Trophoblast cell (in vitro differentiated cells and primary cell): ENCODE measurements around the gene AKR1C3.

ENCODE experiments used
- DNase-seq, 2 donors: peaks; one replicate each; pipeline ENCODE4 v3.0.0-alpha.2; 2016
- H2AFZ ChIP-seq: 2 replicates; pipeline ENCODE4 v1.6.1; 2013; ENCODE audit warnings: low read length, moderate library complexity, mild to moderate bottlenecking; ENCODE audit not compliant: insufficient read depth, poor library complexity
- H2AK5ac ChIP-seq: 2 replicates; pipeline ENCODE4 v1.6.1; 2013; ENCODE audit warnings: mild to moderate bottlenecking, low read length
- H2BK120ac ChIP-seq: 2 replicates; pipeline ENCODE4 v1.6.1; 2013; ENCODE audit warnings: low read length, mild to moderate bottlenecking, moderate library complexity; ENCODE audit not compliant: insufficient read depth, poor library complexity
- H2BK12ac ChIP-seq: 2 replicates; pipeline ENCODE4 v1.6.1; 2013; ENCODE audit warnings: mild to moderate bottlenecking, low read length, moderate library complexity
- H2BK5ac ChIP-seq: 2 replicates; pipeline ENCODE4 v1.6.1; 2013; ENCODE audit warnings: low read length, low read depth, moderate library complexity, mild to moderate bottlenecking; ENCODE audit not compliant: poor library complexity
- H3K14ac ChIP-seq: 2 replicates; pipeline ENCODE4 v1.6.1; 2013; ENCODE audit warnings: mild to moderate bottlenecking, low read length
- H3K18ac ChIP-seq: 2 replicates; pipeline ENCODE4 v1.6.1; 2013; ENCODE audit warnings: mild to moderate bottlenecking, low read length
- H3K23ac ChIP-seq: 2 replicates; pipeline ENCODE4 v1.6.1; 2013; ENCODE audit warnings: low read length
- H3K27ac ChIP-seq: 2 replicates; pipeline ENCODE4 v1.5.1; 2013; ENCODE audit warnings: low read depth, mild to moderate bottlenecking, inconsistent platforms, low read length, moderate library complexity
- H3K27me3 ChIP-seq: 2 replicates; pipeline ENCODE4 v1.6.1; 2013; ENCODE audit warnings: inconsistent platforms, mild to moderate bottlenecking, low read length, moderate library complexity; ENCODE audit not compliant: insufficient read depth
- H3K36me3 ChIP-seq, 2 experiments: 1 replicate in 1 of 2; 2 replicates in 1 of 2; pipeline ENCODE4 v1.6.1; 2013; ENCODE audit warnings: low read length in 2 of 2, mild to moderate bottlenecking in 2 of 2, moderate library complexity in 1 of 2; ENCODE audit not compliant: insufficient read depth in 2 of 2, control insufficient read depth in 1 of 2
- H3K4ac ChIP-seq: 2 replicates; pipeline ENCODE4 v1.6.1; 2013; ENCODE audit warnings: low read depth, mild to moderate bottlenecking, low read length, moderate library complexity
- H3K4me1 ChIP-seq, 2 experiments: 1 replicate in 1 of 2; 2 replicates in 1 of 2; pipeline ENCODE4 v1.6.1; 2013; ENCODE audit warnings: low read length in 2 of 2, mild to moderate bottlenecking in 2 of 2, moderate library complexity in 1 of 2; ENCODE audit not compliant: insufficient read depth in 2 of 2, control insufficient read depth in 1 of 2
- H3K4me2 ChIP-seq: 2 replicates; pipeline ENCODE4 v1.6.1; 2013; ENCODE audit warnings: inconsistent platforms, mild to moderate bottlenecking, low read length, moderate library complexity
- H3K4me3 ChIP-seq: 2 replicates; pipeline ENCODE4 v1.5.1; 2013; ENCODE audit warnings: mild to moderate bottlenecking, low read depth, low read length, inconsistent platforms
- H3K79me1 ChIP-seq: one replicate; pipeline ENCODE4 v1.6.1; 2013; ENCODE audit warnings: low read length
- H3K79me2 ChIP-seq: 2 replicates; pipeline ENCODE4 v1.6.1; 2013; ENCODE audit warnings: low read length, mild to moderate bottlenecking; ENCODE audit not compliant: control insufficient read depth, insufficient read depth, poor library complexity
- H3K9ac ChIP-seq: 2 replicates; pipeline ENCODE4 v1.6.1; 2013; ENCODE audit warnings: mild to moderate bottlenecking, low read length
- H3K9me3 ChIP-seq: 2 replicates; pipeline ENCODE4 v1.6.1; 2013; ENCODE audit warnings: low read depth, mild to moderate bottlenecking, control low read depth, inconsistent platforms, low read length; ENCODE audit not compliant: insufficient read depth
- H4K12ac ChIP-seq: 2 replicates; pipeline ENCODE4 v1.6.1; 2013; ENCODE audit warnings: low read depth, mild to moderate bottlenecking, low read length, moderate library complexity
- H4K8ac ChIP-seq: 2 replicates; pipeline ENCODE4 v1.6.1; 2013; ENCODE audit warnings: low read depth, mild to moderate bottlenecking, low read length, moderate library complexity
- H4K91ac ChIP-seq: one replicate; pipeline ENCODE4 v1.6.1; 2013; ENCODE audit warnings: low read depth, mild to moderate bottlenecking, low read length, moderate library complexity
- WGBS: extraction: QIAGEN DNeasy Blood & Tissue Kit; methylation state at CpG from one replicate; pipeline ENCODE4 v1.1.7; 2013; ENCODE audit warnings: missing lambda C conversion rate; ENCODE audit not compliant: insufficient read length, insufficient coverage; ENCODE audit errors: extremely low coverage; 5-methylcytosine and 5-hydroxymethylcytosine counted together

The AKR1C3 gene

GRCh38 chr10:5079306-5079830 lies 14.8 kb upstream of the AKR1C3 start:
- H4K91ac ChIP-seq: no peak overlapping the region
- no peak overlapping the region for H2BK5ac ChIP-seq
- no peak overlapping the region for H3K4ac ChIP-seq
- H3K9ac ChIP-seq: no peak overlapping the region
- no peak overlapping the region for H4K8ac ChIP-seq
- no peak overlapping the region for H2AK5ac ChIP-seq
- H3K4me2 ChIP-seq: no peak overlapping the region
- no peak for DNase-seq
- H3K14ac ChIP-seq: no peak overlapping the region
- no peak overlapping the region for H3K18ac ChIP-seq
- H2BK12ac ChIP-seq: no peak overlapping the region
- no peak overlapping the region for H4K12ac ChIP-seq
- H3K79me1 ChIP-seq: no peaks in the 10 kb centered on the region
- no CpG with 5 or more reads among the region's 2 CpGs for WGBS
- no peaks in the 10 kb centered on the region for H3K36me3 ChIP-seq
- H3K23ac ChIP-seq: no peak overlapping the region
- no peak overlapping the region for H2AFZ ChIP-seq
- H3K4me1 ChIP-seq: no peaks in the 10 kb centered on the region
- no peaks in the 10 kb centered on the region for H3K27me3 ChIP-seq
- no peak overlapping the region for H3K27ac ChIP-seq
- no peak overlapping the region for H2BK120ac ChIP-seq
- no peaks in the 10 kb centered on the region for H3K79me2 ChIP-seq
- no peaks in the 10 kb centered on the region for H3K9me3 ChIP-seq
- H3K4me3 ChIP-seq: no peak overlapping the region

DNA sequence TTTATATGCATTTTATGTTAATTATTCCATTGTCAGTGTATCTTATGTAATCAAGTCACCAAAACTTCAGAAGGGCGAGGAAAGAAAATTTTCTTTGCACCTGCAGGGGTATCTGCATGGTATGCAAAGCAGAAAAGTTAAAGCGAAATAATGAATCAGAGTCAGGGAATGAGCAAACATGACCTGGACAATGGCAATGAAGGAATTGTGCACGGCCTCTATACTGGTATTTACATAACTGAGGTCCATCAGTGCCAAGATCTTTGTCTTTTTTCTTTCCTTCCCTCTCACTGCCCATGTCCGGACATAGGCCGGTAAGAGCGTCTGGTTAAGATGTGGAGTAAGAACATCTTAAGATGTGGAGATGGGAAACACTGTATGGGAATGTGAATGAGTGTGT lies 14.4 kb upstream of the AKR1C3 start:
- no peak overlapping the region for H3K14ac ChIP-seq

DNA sequence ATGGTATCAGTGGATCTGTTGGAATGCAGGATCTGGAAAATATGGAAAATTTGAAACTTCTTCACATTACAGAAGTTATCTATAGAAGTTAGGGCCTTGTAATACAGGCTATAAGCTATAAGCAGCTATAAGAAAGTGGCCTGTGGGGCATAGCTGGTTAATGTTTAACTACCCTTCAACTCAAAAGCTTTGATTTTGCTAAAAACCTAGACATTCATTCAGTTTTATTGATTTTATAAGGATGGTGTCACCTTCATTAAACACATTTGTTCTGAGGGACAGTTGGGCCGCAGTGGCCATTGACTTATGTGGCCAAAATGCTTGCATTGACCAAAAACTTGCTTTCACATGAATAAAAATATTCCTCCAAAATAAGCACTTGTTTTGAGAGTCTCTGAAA lies 13.1 kb upstream of the AKR1C3 start:
- no peak overlapping the region for H4K12ac ChIP-seq
- no peak overlapping the region for H2BK12ac ChIP-seq
- H3K9me3 ChIP-seq: no peaks in the 10 kb centered on the region
- WGBS: no CpG with 5 or more reads among the region's 1 CpG
- H2BK5ac ChIP-seq: no peak overlapping the region
- no peak overlapping the region for H2AFZ ChIP-seq
- no peak overlapping the region for H3K9ac ChIP-seq
- H2BK120ac ChIP-seq: no peak overlapping the region
- no peaks in the 10 kb centered on the region for H3K4me1 ChIP-seq
- no peak overlapping the region for H3K18ac ChIP-seq
- H3K4me3 ChIP-seq: no peak overlapping the region
- H4K8ac ChIP-seq: no peak overlapping the region
- no peak overlapping the region for H3K4me2 ChIP-seq
- DNase-seq: no peak
- no peak overlapping the region for H3K4ac ChIP-seq
- no peaks in the 10 kb centered on the region for H3K27me3 ChIP-seq
- no peaks in the 10 kb centered on the region for H3K36me3 ChIP-seq
- H3K14ac ChIP-seq: no peak overlapping the region
- H4K91ac ChIP-seq: no peak overlapping the region
- H3K23ac ChIP-seq: no peak overlapping the region
- H3K27ac ChIP-seq: no peak overlapping the region
- no peaks in the 10 kb centered on the region for H3K79me1 ChIP-seq
- no peaks in the 10 kb centered on the region for H3K79me2 ChIP-seq
- no peak overlapping the region for H2AK5ac ChIP-seq

More for the DNA sequence above, 14.4 kb upstream of the AKR1C3 start:
- DNase-seq: no peak
- H2BK120ac ChIP-seq: no peak overlapping the region
- no peak overlapping the region for H3K4me2 ChIP-seq
- H4K12ac ChIP-seq: no peak overlapping the region
- H2AFZ ChIP-seq: no peak overlapping the region
- no peaks in the 10 kb centered on the region for H3K36me3 ChIP-seq
- no peak overlapping the region for H3K18ac ChIP-seq
- H3K79me2 ChIP-seq: no peaks in the 10 kb centered on the region
- no peaks in the 10 kb centered on the region for H3K79me1 ChIP-seq
- no peaks in the 10 kb centered on the region for H3K27me3 ChIP-seq
- no peak overlapping the region for H2BK5ac ChIP-seq
- no CpG with 5 or more reads among the region's 6 CpGs for WGBS
- no peak overlapping the region for H3K23ac ChIP-seq
- H3K4me1 ChIP-seq: no peaks in the 10 kb centered on the region
- no peak overlapping the region for H3K27ac ChIP-seq
- no peak overlapping the region for H3K4ac ChIP-seq
- no peak overlapping the region for H2AK5ac ChIP-seq
- H2BK12ac ChIP-seq: no peak overlapping the region
- H4K8ac ChIP-seq: no peak overlapping the region
- no peak overlapping the region for H3K9ac ChIP-seq
- H3K4me3 ChIP-seq: no peak overlapping the region
- H3K9me3 ChIP-seq: no peaks in the 10 kb centered on the region
- no peak overlapping the region for H4K91ac ChIP-seq

GRCh38 chr10:5088703-5089261 lies 5.4 kb upstream of the AKR1C3 start:
- H3K4me3 ChIP-seq: no peak overlapping the region

More at GRCh38 chr10:5088703-5089261, 5.4 kb upstream of the AKR1C3 start:
- no peak overlapping the region for H3K23ac ChIP-seq
- no peaks in the 10 kb centered on the region for H3K36me3 ChIP-seq
- no peak overlapping the region for H3K27ac ChIP-seq
- H3K4me1 ChIP-seq: no peaks in the 10 kb centered on the region
- no peak overlapping the region for H2BK5ac ChIP-seq
- no peak overlapping the region for H3K14ac ChIP-seq
- no peak overlapping the region for H3K18ac ChIP-seq
- H3K27me3 ChIP-seq: no peaks in the 10 kb centered on the region
- no peaks in the 10 kb centered on the region for H3K79me2 ChIP-seq
- no peaks in the 10 kb centered on the region for H3K79me1 ChIP-seq
- no peak overlapping the region for H4K91ac ChIP-seq
- no peak overlapping the region for H2AK5ac ChIP-seq
- no peak overlapping the region for H2BK12ac ChIP-seq
- no peak overlapping the region for H4K8ac ChIP-seq
- no peak overlapping the region for H3K9ac ChIP-seq
- H2BK120ac ChIP-seq: no peak overlapping the region
- no CpG with 5 or more reads among the region's 2 CpGs for whole genome bisulfite sequencing
- H3K4ac ChIP-seq: no peak overlapping the region
- DNase-seq: no peak
- no peak overlapping the region for H2AFZ ChIP-seq
- H3K4me2 ChIP-seq: no peak overlapping the region
- no peaks in the 10 kb centered on the region for H3K9me3 ChIP-seq
- H4K12ac ChIP-seq: no peak overlapping the region
